MM.1S (cell line): ENCODE data around the gene PPTC7.
"Not testable (repeated sequence)": the region's sequence is repeated elsewhere in the genome, so short reads cannot be mapped to it uniquely, and the experiment has no call there.

Experiments
- DNase-seq: peaks from one replicate; pipeline ENCODE4 v3.0.0-alpha.2; 2015
- H2AFZ ChIP-seq: fragments of 300-600 bp; sonication (generic); 2 replicates; pipeline ENCODE4 v1.6.0; 2016; ENCODE audit warnings: antibody characterized with exemption, low read length
- H3F3A ChIP-seq: fragments of 300-600 bp; sonication (generic); 2 replicates; pipeline ENCODE4 v1.6.1; 2016; ENCODE audit warnings: mild to moderate bottlenecking, antibody characterized with exemption, low read length, moderate library complexity, mixed read lengths; ENCODE audit not compliant: insufficient read depth
- H3K27ac ChIP-seq: fragments of 300-600 bp; sonication (generic); 2 replicates; pipeline ENCODE4 v1.5.1; 2016; ENCODE audit warnings: mild to moderate bottlenecking, low read length
- H3K27me3 ChIP-seq: fragments of 300-600 bp; sonication (generic); replicated peaks from 2 replicates; pipeline ENCODE4 v1.6.0; 2016; ENCODE audit warnings: low read length; ENCODE audit not compliant: insufficient read depth
- H3K36me3 ChIP-seq: fragments of 300-600 bp; sonication (generic); replicated peaks from 2 replicates; pipeline ENCODE4 v1.6.1; 2016; ENCODE audit warnings: mild to moderate bottlenecking, low read length, mixed read lengths; ENCODE audit not compliant: insufficient read depth
- H3K4me1 ChIP-seq: fragments of 300-600 bp; sonication (generic); 2 replicates; pipeline ENCODE4 v1.6.1; 2016; ENCODE audit warnings: low read length, mixed read lengths
- H3K4me2 ChIP-seq: fragments of 300-600 bp; sonication (generic); 2 replicates; pipeline ENCODE4 v1.6.0; 2016; ENCODE audit warnings: low read depth, low read length
- H3K4me3 ChIP-seq: fragments of 300-600 bp; sonication (generic); 2 replicates; pipeline ENCODE4 v1.5.1; 2016; ENCODE audit warnings: low read length, mixed read lengths
- H3K79me2 ChIP-seq: fragments of 300-600 bp; sonication (generic); 2 replicates; pipeline ENCODE4 v1.6.1; 2016; ENCODE audit warnings: mixed run types, low read length, mixed read lengths
- H3K9ac ChIP-seq: fragments of 300-600 bp; sonication (generic); 2 replicates; pipeline ENCODE4 v1.6.1; 2016; ENCODE audit warnings: low read length, mixed read lengths
- H3K9me2 ChIP-seq: fragments of 300-600 bp; sonication (generic); replicated peaks from 2 replicates; pipeline ENCODE4 v1.6.1; 2016; ENCODE audit warnings: mild to moderate bottlenecking, low read length, mixed read lengths; ENCODE audit not compliant: insufficient read depth
- H3K9me3 ChIP-seq: fragments of 300-600 bp; sonication (generic); replicated peaks from 2 replicates; pipeline ENCODE4 v1.6.1; 2016; ENCODE audit warnings: mild to moderate bottlenecking, low read length, mixed read lengths; ENCODE audit not compliant: insufficient read depth
- H4K20me1 ChIP-seq: fragments of 300-600 bp; sonication (generic); 2 replicates; pipeline ENCODE4 v1.6.1; 2016; ENCODE audit warnings: mild to moderate bottlenecking, low read length, moderate library complexity, mixed read lengths; ENCODE audit not compliant: insufficient read depth
- EZH2 ChIP-seq: fragments of 300-600 bp; sonication (generic); optimal IDR thresholded peaks from 2 replicates; pipeline ENCODE3; 2017; ENCODE audit warnings: low read depth, mild to moderate bottlenecking, antibody characterized with exemption, low read length, mixed read lengths
- EZH2phosphoT487 ChIP-seq: fragments of 300-600 bp; sonication (generic); IDR thresholded peaks from 2 replicates; pipeline ENCODE4 v1.6.1; 2018; ENCODE audit warnings: antibody characterized with exemption, low read length
- TF ChIP-seq, protein P1 (sequence below): fragments of 300-600 bp; sonication (generic); IDR thresholded peaks from 2 replicates; pipeline ENCODE4 v1.5.1; 2016; ENCODE audit warnings: antibody characterized with exemption, low read length, mixed read lengths

Gene PPTC7

GRCh38 chr12:110564471-110564991 is 18.6 kb downstream of the PPTC7 start:
- no peak overlapping the region for H2AFZ ChIP-seq
- H3K4me2 ChIP-seq = no peak overlapping the region; the same call in 1 of the 2 replicates
- no peak for DNase-seq
- H3F3A ChIP-seq = no peaks in the 10 kb centered on the region
- no peaks in the 10 kb centered on the region for H3K9me3 ChIP-seq
- no peak overlapping the region for H3K4me3 ChIP-seq
- H3K9ac ChIP-seq = no peak overlapping the region
- no peaks in the 10 kb centered on the region for H4K20me1 ChIP-seq
- peaks cover 11% of the 10 kb centered on the region for H3K4me1 ChIP-seq
- TF ChIP-seq EZH2phosphoT487 = no peak
- no peak for TF ChIP-seq EZH2
- TF ChIP-seq, protein P1, sequence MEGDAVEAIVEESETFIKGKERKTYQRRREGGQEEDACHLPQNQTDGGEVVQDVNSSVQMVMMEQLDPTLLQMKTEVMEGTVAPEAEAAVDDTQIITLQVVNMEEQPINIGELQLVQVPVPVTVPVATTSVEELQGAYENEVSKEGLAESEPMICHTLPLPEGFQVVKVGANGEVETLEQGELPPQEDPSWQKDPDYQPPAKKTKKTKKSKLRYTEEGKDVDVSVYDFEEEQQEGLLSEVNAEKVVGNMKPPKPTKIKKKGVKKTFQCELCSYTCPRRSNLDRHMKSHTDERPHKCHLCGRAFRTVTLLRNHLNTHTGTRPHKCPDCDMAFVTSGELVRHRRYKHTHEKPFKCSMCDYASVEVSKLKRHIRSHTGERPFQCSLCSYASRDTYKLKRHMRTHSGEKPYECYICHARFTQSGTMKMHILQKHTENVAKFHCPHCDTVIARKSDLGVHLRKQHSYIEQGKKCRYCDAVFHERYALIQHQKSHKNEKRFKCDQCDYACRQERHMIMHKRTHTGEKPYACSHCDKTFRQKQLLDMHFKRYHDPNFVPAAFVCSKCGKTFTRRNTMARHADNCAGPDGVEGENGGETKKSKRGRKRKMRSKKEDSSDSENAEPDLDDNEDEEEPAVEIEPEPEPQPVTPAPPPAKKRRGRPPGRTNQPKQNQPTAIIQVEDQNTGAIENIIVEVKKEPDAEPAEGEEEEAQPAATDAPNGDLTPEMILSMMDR = no peak
- H3K27me3 ChIP-seq = no peaks in the 10 kb centered on the region
- H3K36me3 ChIP-seq = no peaks in the 10 kb centered on the region
- no peak overlapping the region; the same call in 1 of the 2 replicates for H3K27ac ChIP-seq
- peaks cover 85% of the 10 kb centered on the region for H3K79me2 ChIP-seq
- H3K9me2 ChIP-seq = no peaks in the 10 kb centered on the region

GRCh38 chr12:110563702-110564470 is 19.2 kb downstream of the PPTC7 start:
- peaks cover 86% of the 10 kb centered on the region for H3K79me2 ChIP-seq

GRCh38 chr12:110562386-110562785 is 20.7 kb downstream of the PPTC7 start:
- not testable (repeated sequence) for H2AFZ ChIP-seq, H3F3A ChIP-seq, H3K9ac ChIP-seq, H3K9me3 ChIP-seq, H4K20me1 ChIP-seq, H3K4me2 ChIP-seq, H3K9me2 ChIP-seq, DNase-seq, H3K27me3 ChIP-seq, H3K36me3 ChIP-seq, H3K27ac ChIP-seq, H3K4me3 ChIP-seq
- Histone ChIP-seq H3K4me1 (peaks cover 11% of the 10 kb centered on the region), H3K79me2 (peaks cover 85% of the 10 kb centered on the region)

More at GRCh38 chr12:110563702-110564470, 19.2 kb downstream of the PPTC7 start:
- Histone ChIP-seq H3K27me3 (no peaks in the 10 kb centered on the region), H4K20me1 (no peaks in the 10 kb centered on the region), H3K4me1 (peaks cover 11% of the 10 kb centered on the region), H3K9me2 (no peaks in the 10 kb centered on the region), H2AFZ (no peak overlapping the region), H3K4me2 (peak overlapping the region; percentile 18; the same call in 1 of the 2 replicates), H3K27ac (peak overlapping the region; percentile 29; the same call in 1 of the 2 replicates), H3K9ac (no peak overlapping the region), H3K36me3 (no peaks in the 10 kb centered on the region), H3K4me3 (no peak overlapping the region), H3F3A (no peaks in the 10 kb centered on the region), H3K9me3 (no peaks in the 10 kb centered on the region)
- DNase-seq = no peak
- TF ChIP-seq, protein P1 = no peak
- no peak for TF ChIP-seq EZH2phosphoT487
- no peak for TF ChIP-seq EZH2
